Adipocyte (in vitro differentiated cells): ENCODE results near the gene SLC7A1.

ENCODE experiments used
- DNase-seq: peaks from one replicate; pipeline ENCODE4 v3.0.0-alpha.2; 2015; ENCODE audit warnings: low read depth
- H3K27me3 ChIP-seq: replicated peaks from 2 replicates; pipeline ENCODE4 v1.7.0; 2013; ENCODE audit warnings: mild to moderate bottlenecking, low read length, moderate library complexity; ENCODE audit not compliant: control insufficient read depth, insufficient read depth
- H3K36me3 ChIP-seq: 2 replicates; pipeline ENCODE4 v1.7.0; 2013; ENCODE audit warnings: low read length, mild to moderate bottlenecking, moderate library complexity; ENCODE audit not compliant: control insufficient read depth, insufficient read depth, severe bottlenecking
- H3K4me1 ChIP-seq: 2 replicates; pipeline ENCODE4 v1.7.0; 2013; ENCODE audit warnings: mild to moderate bottlenecking, low read length, moderate library complexity; ENCODE audit not compliant: control insufficient read depth, insufficient read depth
- H3K4me3 ChIP-seq: 2 replicates; pipeline ENCODE4 v1.7.0; 2013; ENCODE audit warnings: mild to moderate bottlenecking, low read length, moderate library complexity
- H3K9ac ChIP-seq: 2 replicates; pipeline ENCODE4 v1.7.0; 2013; ENCODE audit warnings: mild to moderate bottlenecking, low read length, moderate library complexity
- H3K9me3 ChIP-seq: 2 replicates; pipeline ENCODE4 v1.7.0; 2013; ENCODE audit warnings: mild to moderate bottlenecking, low read length, moderate library complexity; ENCODE audit not compliant: control insufficient read depth

SLC7A1 gene

GRCh38 chr13:29538652-29539040, 56.8 kb downstream of the SLC7A1 start:
- Histone ChIP-seq H3K4me3 (no peak overlapping the region), H3K9me3 (no peaks in the 10 kb centered on the region), H3K9ac (no peak overlapping the region), H3K36me3 (peaks cover 19% of the 10 kb centered on the region), H3K27me3 (no peaks in the 10 kb centered on the region), H3K4me1 (peaks cover 13% of the 10 kb centered on the region)
- no peak for DNase-seq

- DNase-seq: no peak
- Histone ChIP-seq H3K4me1 (peaks cover 17% of the 10 kb centered on the region), H3K27me3 (no peaks in the 10 kb centered on the region), H3K4me3 (no peak overlapping the region), H3K9ac (no peak overlapping the region), H3K36me3 (peaks cover 19% of the 10 kb centered on the region), H3K9me3 (no peaks in the 10 kb centered on the region)
These were observed 57.5 kb downstream of the SLC7A1 start for GRCh38 chr13:29537736-29538651.

DNA sequence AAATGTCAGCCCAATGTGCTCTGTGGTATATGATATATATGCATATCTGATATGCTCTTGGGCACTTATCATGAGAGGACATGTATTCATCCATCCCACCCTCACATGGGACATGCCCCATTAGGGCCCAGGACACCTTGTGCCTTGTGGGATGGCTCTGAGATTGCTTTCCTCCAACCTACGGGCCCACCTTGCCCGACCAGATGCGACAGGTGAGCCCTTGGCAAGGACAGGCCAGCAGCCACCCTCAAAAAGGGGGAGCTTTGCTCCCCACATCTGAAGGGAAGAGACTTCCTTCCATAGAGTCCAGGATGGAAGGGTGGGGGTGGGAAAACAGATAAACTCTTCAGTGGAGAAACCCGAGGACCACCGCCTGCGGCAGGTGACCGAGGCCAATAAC, 58.6 kb downstream of the SLC7A1 start:
- DNase-seq: no peak
- Histone ChIP-seq H3K9ac (no peak overlapping the region), H3K4me3 (no peak overlapping the region), H3K36me3 (peaks cover 19% of the 10 kb centered on the region), H3K9me3 (no peaks in the 10 kb centered on the region), H3K27me3 (no peaks in the 10 kb centered on the region), H3K4me1 (peaks cover 27% of the 10 kb centered on the region)

- DNase-seq: no peak
- H3K9me3 ChIP-seq: no peaks in the 10 kb centered on the region
- peaks cover 29% of the 10 kb centered on the region for H3K4me1 ChIP-seq
- peaks cover 19% of the 10 kb centered on the region for H3K36me3 ChIP-seq
- H3K4me3 ChIP-seq: no peak overlapping the region
- H3K9ac ChIP-seq: no peak overlapping the region
- H3K27me3 ChIP-seq: no peaks in the 10 kb centered on the region
These were observed 59.5 kb downstream of the SLC7A1 start for GRCh38 chr13:29535663-29536655.

- H3K4me1 ChIP-seq: peaks cover 27% of the 10 kb centered on the region
- H3K9me3 ChIP-seq: no peaks in the 10 kb centered on the region
- H3K9ac ChIP-seq: no peak overlapping the region
- no peaks in the 10 kb centered on the region for H3K27me3 ChIP-seq
- H3K4me3 ChIP-seq: no peak overlapping the region
- DNase-seq: no peak
- peaks cover 35% of the 10 kb centered on the region for H3K36me3 ChIP-seq
These were observed 61.4 kb downstream of the SLC7A1 start for GRCh38 chr13:29534083-29534482.

- Histone ChIP-seq H3K9ac (no peak overlapping the region), H3K9me3 (no peaks in the 10 kb centered on the region), H3K4me1 (peaks cover 16% of the 10 kb centered on the region), H3K27me3 (no peaks in the 10 kb centered on the region), H3K4me3 (no peak overlapping the region), H3K36me3 (peaks cover 45% of the 10 kb centered on the region)
- no peak for DNase-seq
These were observed 62.7 kb downstream of the SLC7A1 start for GRCh38 chr13:29532821-29533220.

DNA sequence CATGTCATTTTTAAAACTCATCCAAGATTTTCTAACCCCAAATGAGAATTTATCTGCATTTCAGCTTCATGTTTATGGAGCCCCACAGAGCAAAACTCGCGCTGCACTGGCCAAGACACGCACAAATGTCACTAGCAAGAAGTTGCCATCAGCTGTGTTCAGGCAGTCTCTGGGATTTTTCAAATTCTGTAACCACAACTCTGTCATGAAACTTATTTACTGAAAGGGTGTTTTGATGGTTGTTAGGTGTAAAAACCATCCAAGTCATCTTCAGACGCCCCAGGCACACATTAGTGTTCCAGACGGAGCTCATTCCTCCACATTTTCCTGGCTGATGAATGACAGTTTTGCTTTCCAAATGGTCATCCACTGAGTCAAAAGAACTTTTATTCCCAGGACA, 63.4 kb downstream of the SLC7A1 start:
- H3K4me1 ChIP-seq: peaks cover 16% of the 10 kb centered on the region
- H3K36me3 ChIP-seq: peaks cover 52% of the 10 kb centered on the region
- DNase-seq: no peak
- H3K9ac ChIP-seq: no peak overlapping the region
- no peak overlapping the region for H3K4me3 ChIP-seq
- no peaks in the 10 kb centered on the region for H3K27me3 ChIP-seq
- H3K9me3 ChIP-seq: no peaks in the 10 kb centered on the region

DNA sequence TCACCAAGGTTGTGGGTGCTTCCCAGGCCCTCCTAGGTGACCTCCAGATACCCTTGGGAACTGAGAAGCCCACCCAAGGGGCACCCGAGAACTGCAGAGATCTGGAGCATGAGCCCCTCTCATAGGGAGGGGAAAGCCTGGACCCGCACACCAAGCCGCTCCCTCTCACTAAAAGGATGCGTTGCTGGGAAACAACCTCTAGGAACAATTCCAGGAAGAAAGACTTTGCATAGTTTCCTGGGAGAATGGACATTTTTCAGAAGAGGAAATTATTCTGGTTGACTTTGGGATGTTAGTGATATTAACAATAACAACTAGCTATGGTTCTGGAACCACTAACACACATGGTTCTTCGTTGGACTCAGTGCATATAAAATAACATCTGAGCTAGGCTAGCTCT, 64.6 kb downstream of the SLC7A1 start:
- Histone ChIP-seq H3K4me3 (no peak overlapping the region), H3K9me3 (no peaks in the 10 kb centered on the region), H3K36me3 (peaks cover 58% of the 10 kb centered on the region), H3K9ac (no peak overlapping the region), H3K4me1 (peaks cover 16% of the 10 kb centered on the region), H3K27me3 (no peaks in the 10 kb centered on the region)
- no peak for DNase-seq

GRCh38 chr13:29529754-29530153, 65.7 kb downstream of the SLC7A1 start:
- Histone ChIP-seq H3K27me3 (no peaks in the 10 kb centered on the region), H3K36me3 (peaks cover 46% of the 10 kb centered on the region), H3K9me3 (no peaks in the 10 kb centered on the region), H3K4me3 (no peak overlapping the region), H3K4me1 (peaks cover 16% of the 10 kb centered on the region), H3K9ac (no peak overlapping the region)
- no peak for DNase-seq

DNA sequence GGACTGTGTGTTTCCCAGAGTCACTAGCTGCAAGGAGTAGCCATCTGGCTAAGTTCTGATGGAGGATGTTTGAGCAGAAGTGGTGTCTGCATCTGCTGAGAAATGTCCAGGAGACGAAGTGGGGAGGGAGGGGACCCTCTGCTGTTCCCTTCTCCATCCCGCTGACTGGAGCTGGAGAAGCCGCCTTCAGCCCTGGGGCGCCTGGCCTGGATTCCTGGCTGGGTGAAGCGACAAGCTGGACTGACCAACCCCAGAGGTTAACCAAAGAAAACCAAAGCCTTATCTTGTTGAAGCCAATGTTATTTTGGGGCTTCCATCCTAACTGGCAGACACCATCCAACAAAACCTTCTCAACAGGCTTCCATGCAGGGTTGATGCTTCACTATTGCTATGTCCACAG, 67.6 kb downstream of the SLC7A1 start:
- DNase-seq: no peak
- Histone ChIP-seq H3K36me3 (peaks cover 45% of the 10 kb centered on the region), H3K9me3 (no peaks in the 10 kb centered on the region)

GRCh38 chr13:29527511-29527910, 68.0 kb downstream of the SLC7A1 start:
- no peak for DNase-seq
- Histone ChIP-seq H3K4me1 (peaks cover 25% of the 10 kb centered on the region), H3K9ac (no peak overlapping the region), H3K27me3 (no peaks in the 10 kb centered on the region), H3K4me3 (no peak overlapping the region), H3K9me3 (no peaks in the 10 kb centered on the region), H3K36me3 (peaks cover 48% of the 10 kb centered on the region)

More for the DNA sequence above, 67.6 kb downstream of the SLC7A1 start:
- no peaks in the 10 kb centered on the region for H3K27me3 ChIP-seq
- H3K9ac ChIP-seq: no peak overlapping the region
- H3K4me1 ChIP-seq: peaks cover 25% of the 10 kb centered on the region
- no peak overlapping the region for H3K4me3 ChIP-seq
